WTC11 (cell line): ENCODE results near the gene DMXL2. TPM values are rescaled to one million over a fixed set of nuclear protein-coding genes. Genes with fewer than 3 reads are reported as not detected.

Experiments used
- ATAC-seq: fragments of 200-7000 bp; cut with Tn5 transposase; 2 replicates; pipeline ENCODE4 v1.10.0; 2021; ENCODE audit warnings: mild to moderate bottlenecking, moderate library complexity
- CTCF ChIA-PET: fragments of 300-600 bp; sonication (Branson Sonifier 250); formaldehyde crosslinking; loops from one replicate; lab custom pipeline; 2021; ENCODE audit warnings: antibody characterized with exemption; lab: Charles Lee
- POLR2A ChIA-PET: fragments of 350-600 bp; sonication (Branson Sonifier 250); formaldehyde crosslinking; loops from one replicate; lab custom pipeline; 2021; ENCODE audit warnings: antibody characterized with exemption; lab: Charles Lee
- DNase-seq: peaks from one replicate; pipeline ENCODE4 v3.0.0; 2021; ENCODE audit warnings: low spot score
- H3K27ac Mint-ChIP-seq: 2 replicates; pipeline ENCODE4 v1.8.0; 2021; ENCODE audit warnings: mixed read lengths
- H3K27me3 Mint-ChIP-seq: 2 replicates; pipeline ENCODE4 v1.8.0; 2021; ENCODE audit warnings: low read depth, mild to moderate bottlenecking, moderate library complexity, mixed read lengths
- H3K36me3 Mint-ChIP-seq: 2 replicates; pipeline ENCODE4 v1.8.0; 2021; ENCODE audit warnings: mixed read lengths
- H3K4me1 Mint-ChIP-seq: 2 replicates; pipeline ENCODE4 v1.8.0; 2022; ENCODE audit warnings: mixed read lengths
- H3K4me3 Mint-ChIP-seq: 2 replicates; pipeline ENCODE4 v1.8.0; 2021; ENCODE audit warnings: mild to moderate bottlenecking, moderate library complexity, mixed read lengths
- H3K9me3 Mint-ChIP-seq: 2 replicates; pipeline ENCODE4 v1.8.0; 2021; ENCODE audit warnings: mixed read lengths
- ATF1 ChIP-seq: sonication (generic); formaldehyde crosslinking; IDR thresholded peaks from 2 replicates; pipeline ENCODE4 v1.8.1; 2023; ENCODE audit warnings: mild to moderate bottlenecking, moderate library complexity, missing genetic modification reagents
- CBFB ChIP-seq: sonication (generic); formaldehyde crosslinking; IDR thresholded peaks from 2 replicates; pipeline ENCODE4 v1.8.1; 2022; ENCODE audit warnings: mild to moderate bottlenecking, low read depth, missing genetic modification reagents
- CREM ChIP-seq: sonication (generic); formaldehyde crosslinking; IDR thresholded peaks from 2 replicates; pipeline ENCODE4 v1.8.1; 2022; ENCODE audit warnings: mild to moderate bottlenecking, missing genetic modification reagents, moderate library complexity
- ELF4 ChIP-seq: sonication (generic); formaldehyde crosslinking; IDR thresholded peaks from 2 replicates; pipeline ENCODE4 v1.8.1; 2022; ENCODE audit warnings: low read depth, mild to moderate bottlenecking, moderate library complexity, missing genetic modification reagents
- NR1H2 ChIP-seq: sonication (generic); formaldehyde crosslinking; IDR thresholded peaks from 2 replicates; pipeline ENCODE4 v1.9.0; 2021; ENCODE audit warnings: mild to moderate bottlenecking, moderate library complexity, missing genetic modification reagents
- TEAD1 ChIP-seq: sonication (generic); formaldehyde crosslinking; IDR thresholded peaks from 2 replicates; pipeline ENCODE4 v1.8.0; 2022; ENCODE audit warnings: mild to moderate bottlenecking, missing genetic modification reagents
- TEAD4 ChIP-seq: sonication (generic); formaldehyde crosslinking; IDR thresholded peaks from 2 replicates; pipeline ENCODE4 v1.8.0; 2022; ENCODE audit warnings: mild to moderate bottlenecking, missing genetic modification reagents
- ZNF232 ChIP-seq: sonication (generic); formaldehyde crosslinking; IDR thresholded peaks from 2 replicates; pipeline ENCODE4 v1.8.0; 2022; ENCODE audit warnings: mild to moderate bottlenecking, missing genetic modification reagents
- ZNF416 ChIP-seq: fragments of 250-450 bp; sonication (Bioruptor Pico); IDR thresholded peaks from 2 replicates; pipeline ENCODE4 v1.9.0; 2021; ENCODE audit warnings: mild to moderate bottlenecking, inconsistent platforms
- total RNA-seq: library from RNA; stranded (reverse); gene quantifications from 3 replicates; pipeline ENCODE4 v1.2.3, GENCODE V29; 2021
- TF ChIP-seq, protein P1 (sequence below): fragments of 250-450 bp; sonication (Bioruptor Pico); IDR thresholded peaks from 2 replicates; pipeline ENCODE4 v1.9.0; 2021; ENCODE audit warnings: mild to moderate bottlenecking
- TF ChIP-seq, protein P2 (sequence below): sonication (generic); formaldehyde crosslinking; IDR thresholded peaks from 2 replicates; pipeline ENCODE4 v1.8.0; 2022; ENCODE audit warnings: mild to moderate bottlenecking, missing genetic modification reagents
- TF ChIP-seq, protein P3 (sequence below): sonication (generic); formaldehyde crosslinking; conservative IDR thresholded peaks from 2 replicates; pipeline ENCODE4 v1.8.1; 2022; ENCODE audit warnings: mild to moderate bottlenecking, missing genetic modification reagents
- TF ChIP-seq, protein P4 (sequence below): sonication (generic); formaldehyde crosslinking; IDR thresholded peaks from 2 replicates; pipeline ENCODE4 v1.8.1; 2022; ENCODE audit warnings: mild to moderate bottlenecking, moderate library complexity, missing genetic modification reagents
- TF ChIP-seq, protein P5 (sequence below): sonication (generic); formaldehyde crosslinking; IDR thresholded peaks from 2 replicates; pipeline ENCODE4 v1.8.0; 2022; ENCODE audit warnings: missing genetic modification reagents
- TF ChIP-seq, protein P6 (sequence below): sonication (generic); formaldehyde crosslinking; IDR thresholded peaks from 2 replicates; pipeline ENCODE4 v1.8.0; 2022; ENCODE audit warnings: mild to moderate bottlenecking, missing genetic modification reagents
- TF ChIP-seq, protein P7 (sequence below): sonication (generic); formaldehyde crosslinking; IDR thresholded peaks from 2 replicates; pipeline ENCODE4 v1.8.1; 2023; ENCODE audit warnings: mild to moderate bottlenecking, missing genetic modification reagents

Gene DMXL2
- total RNA-seq, 1 experiment from 2014 or later = 10.4 TPM

DNA sequence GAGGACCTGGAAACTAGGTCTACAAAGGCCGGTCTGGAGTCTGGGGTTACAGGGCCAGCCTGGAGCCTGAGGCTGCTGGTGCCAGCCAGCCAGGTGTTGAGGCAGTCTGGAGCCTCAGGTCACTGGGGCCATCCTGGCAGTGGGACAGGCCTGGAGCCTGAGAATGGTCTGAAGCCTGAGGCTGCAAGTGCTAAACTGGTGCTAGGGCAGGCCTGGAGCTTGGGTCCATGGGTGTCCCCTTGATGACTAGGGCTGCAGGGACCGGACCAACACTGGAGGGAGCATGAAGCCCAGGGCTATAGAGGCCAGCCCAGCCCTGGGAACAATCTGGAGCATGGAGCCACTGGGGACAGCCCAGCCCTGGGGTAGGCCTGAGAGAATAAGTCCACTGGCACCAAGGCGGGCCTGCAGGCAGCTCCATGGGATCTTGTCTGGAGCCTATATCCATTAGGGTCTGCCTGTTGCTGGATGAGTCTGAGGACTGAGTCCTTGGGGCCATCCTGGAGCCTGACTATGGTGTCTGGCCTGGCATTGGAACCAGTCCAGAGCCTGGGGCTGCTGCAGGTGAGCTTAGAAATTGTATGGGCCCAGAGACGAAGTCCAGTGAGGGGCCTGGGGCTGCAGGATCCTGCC lies 179.2 kb downstream of the DMXL2 start:
- DNase-seq (no peak), ATAC-seq (no peak)
- Mint-ChIP-seq H3K9me3 (peaks cover 5% of the 10 kb centered on the region; the same call in 1 of the 2 replicates), H3K27ac (no peak overlapping the region), H3K4me3 (no peak overlapping the region), H3K4me1 (no peaks in the 10 kb centered on the region), H3K27me3 (no peaks in the 10 kb centered on the region), H3K36me3 (no peaks in the 10 kb centered on the region)
- ChIA-PET CTCF (no interaction called here), POLR2A (no interaction called here)
- TF ChIP-seq CBFB (no peak), TEAD1 (CRISPR knock-in tag) (no peak), ATF1 (no peak), TEAD4 (CRISPR knock-in tag) (no peak), ZNF416 (no peak), ELF4 (CRISPR knock-in tag) (no peak)
- TF ChIP-seq, protein P1, sequence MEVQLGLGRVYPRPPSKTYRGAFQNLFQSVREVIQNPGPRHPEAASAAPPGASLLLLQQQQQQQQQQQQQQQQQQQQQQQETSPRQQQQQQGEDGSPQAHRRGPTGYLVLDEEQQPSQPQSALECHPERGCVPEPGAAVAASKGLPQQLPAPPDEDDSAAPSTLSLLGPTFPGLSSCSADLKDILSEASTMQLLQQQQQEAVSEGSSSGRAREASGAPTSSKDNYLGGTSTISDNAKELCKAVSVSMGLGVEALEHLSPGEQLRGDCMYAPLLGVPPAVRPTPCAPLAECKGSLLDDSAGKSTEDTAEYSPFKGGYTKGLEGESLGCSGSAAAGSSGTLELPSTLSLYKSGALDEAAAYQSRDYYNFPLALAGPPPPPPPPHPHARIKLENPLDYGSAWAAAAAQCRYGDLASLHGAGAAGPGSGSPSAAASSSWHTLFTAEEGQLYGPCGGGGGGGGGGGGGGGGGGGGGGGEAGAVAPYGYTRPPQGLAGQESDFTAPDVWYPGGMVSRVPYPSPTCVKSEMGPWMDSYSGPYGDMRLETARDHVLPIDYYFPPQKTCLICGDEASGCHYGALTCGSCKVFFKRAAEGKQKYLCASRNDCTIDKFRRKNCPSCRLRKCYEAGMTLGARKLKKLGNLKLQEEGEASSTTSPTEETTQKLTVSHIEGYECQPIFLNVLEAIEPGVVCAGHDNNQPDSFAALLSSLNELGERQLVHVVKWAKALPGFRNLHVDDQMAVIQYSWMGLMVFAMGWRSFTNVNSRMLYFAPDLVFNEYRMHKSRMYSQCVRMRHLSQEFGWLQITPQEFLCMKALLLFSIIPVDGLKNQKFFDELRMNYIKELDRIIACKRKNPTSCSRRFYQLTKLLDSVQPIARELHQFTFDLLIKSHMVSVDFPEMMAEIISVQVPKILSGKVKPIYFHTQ (CRISPR knock-in tag) = no peak
- TF ChIP-seq, protein P2, sequence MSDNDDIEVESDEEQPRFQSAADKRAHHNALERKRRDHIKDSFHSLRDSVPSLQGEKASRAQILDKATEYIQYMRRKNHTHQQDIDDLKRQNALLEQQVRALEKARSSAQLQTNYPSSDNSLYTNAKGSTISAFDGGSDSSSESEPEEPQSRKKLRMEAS = no peak
- TF ChIP-seq, protein P3, sequence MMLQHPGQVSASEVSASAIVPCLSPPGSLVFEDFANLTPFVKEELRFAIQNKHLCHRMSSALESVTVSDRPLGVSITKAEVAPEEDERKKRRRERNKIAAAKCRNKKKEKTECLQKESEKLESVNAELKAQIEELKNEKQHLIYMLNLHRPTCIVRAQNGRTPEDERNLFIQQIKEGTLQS (CRISPR knock-in tag) = no peak
- TF ChIP-seq, protein P4, sequence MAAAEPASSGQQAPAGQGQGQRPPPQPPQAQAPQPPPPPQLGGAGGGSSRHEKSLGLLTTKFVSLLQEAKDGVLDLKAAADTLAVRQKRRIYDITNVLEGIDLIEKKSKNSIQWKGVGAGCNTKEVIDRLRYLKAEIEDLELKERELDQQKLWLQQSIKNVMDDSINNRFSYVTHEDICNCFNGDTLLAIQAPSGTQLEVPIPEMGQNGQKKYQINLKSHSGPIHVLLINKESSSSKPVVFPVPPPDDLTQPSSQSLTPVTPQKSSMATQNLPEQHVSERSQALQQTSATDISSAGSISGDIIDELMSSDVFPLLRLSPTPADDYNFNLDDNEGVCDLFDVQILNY (CRISPR knock-in tag) = no peak
- TF ChIP-seq, protein P5, sequence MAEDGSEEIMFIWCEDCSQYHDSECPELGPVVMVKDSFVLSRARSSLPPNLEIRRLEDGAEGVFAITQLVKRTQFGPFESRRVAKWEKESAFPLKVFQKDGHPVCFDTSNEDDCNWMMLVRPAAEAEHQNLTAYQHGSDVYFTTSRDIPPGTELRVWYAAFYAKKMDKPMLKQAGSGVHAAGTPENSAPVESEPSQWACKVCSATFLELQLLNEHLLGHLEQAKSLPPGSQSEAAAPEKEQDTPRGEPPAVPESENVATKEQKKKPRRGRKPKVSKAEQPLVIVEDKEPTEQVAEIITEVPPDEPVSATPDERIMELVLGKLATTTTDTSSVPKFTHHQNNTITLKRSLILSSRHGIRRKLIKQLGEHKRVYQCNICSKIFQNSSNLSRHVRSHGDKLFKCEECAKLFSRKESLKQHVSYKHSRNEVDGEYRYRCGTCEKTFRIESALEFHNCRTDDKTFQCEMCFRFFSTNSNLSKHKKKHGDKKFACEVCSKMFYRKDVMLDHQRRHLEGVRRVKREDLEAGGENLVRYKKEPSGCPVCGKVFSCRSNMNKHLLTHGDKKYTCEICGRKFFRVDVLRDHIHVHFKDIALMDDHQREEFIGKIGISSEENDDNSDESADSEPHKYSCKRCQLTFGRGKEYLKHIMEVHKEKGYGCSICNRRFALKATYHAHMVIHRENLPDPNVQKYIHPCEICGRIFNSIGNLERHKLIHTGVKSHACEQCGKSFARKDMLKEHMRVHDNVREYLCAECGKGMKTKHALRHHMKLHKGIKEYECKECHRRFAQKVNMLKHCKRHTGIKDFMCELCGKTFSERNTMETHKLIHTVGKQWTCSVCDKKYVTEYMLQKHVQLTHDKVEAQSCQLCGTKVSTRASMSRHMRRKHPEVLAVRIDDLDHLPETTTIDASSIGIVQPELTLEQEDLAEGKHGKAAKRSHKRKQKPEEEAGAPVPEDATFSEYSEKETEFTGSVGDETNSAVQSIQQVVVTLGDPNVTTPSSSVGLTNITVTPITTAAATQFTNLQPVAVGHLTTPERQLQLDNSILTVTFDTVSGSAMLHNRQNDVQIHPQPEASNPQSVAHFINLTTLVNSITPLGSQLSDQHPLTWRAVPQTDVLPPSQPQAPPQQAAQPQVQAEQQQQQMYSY = no peak

DNA sequence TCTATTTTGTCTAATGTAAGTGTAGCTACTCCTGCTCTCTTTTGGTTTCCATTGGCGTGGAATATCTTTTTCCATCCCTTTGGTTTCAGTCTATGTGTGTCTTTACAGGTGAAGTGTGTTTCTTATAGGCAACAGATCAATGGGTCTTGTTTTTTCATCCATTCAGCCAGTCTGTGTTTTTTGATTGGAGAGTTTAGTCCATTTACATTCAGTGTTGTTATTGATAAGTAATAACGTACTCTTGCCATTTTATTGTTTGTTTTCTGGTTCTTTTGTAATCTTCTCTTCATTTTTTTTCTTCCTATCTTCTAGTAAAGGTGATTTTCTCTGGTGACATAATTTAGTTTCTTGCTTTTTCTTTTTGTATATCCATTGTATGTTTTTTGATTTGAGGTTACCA lies 184.0 kb downstream of the DMXL2 start:
- POLR2A ChIA-PET = no interaction called here
- CTCF ChIA-PET = no interaction called here
- no peaks in the 10 kb centered on the region for H3K36me3 Mint-ChIP-seq
- no peak overlapping the region for H3K4me3 Mint-ChIP-seq
- peaks cover 18% of the 10 kb centered on the region for H3K9me3 Mint-ChIP-seq
- no peak for DNase-seq
- H3K4me1 Mint-ChIP-seq = no peaks in the 10 kb centered on the region
- no peak overlapping the region for H3K27ac Mint-ChIP-seq
- ATAC-seq = no peak
- 0 out of 2 replicates have a peak, but pooled peaks cover 3% of the 10 kb centered on the region for H3K27me3 Mint-ChIP-seq
- no peak for TF ChIP-seq CREM (CRISPR knock-in tag)
- no peak for TF ChIP-seq ZNF232 (CRISPR knock-in tag)
- TF ChIP-seq, protein P6, sequence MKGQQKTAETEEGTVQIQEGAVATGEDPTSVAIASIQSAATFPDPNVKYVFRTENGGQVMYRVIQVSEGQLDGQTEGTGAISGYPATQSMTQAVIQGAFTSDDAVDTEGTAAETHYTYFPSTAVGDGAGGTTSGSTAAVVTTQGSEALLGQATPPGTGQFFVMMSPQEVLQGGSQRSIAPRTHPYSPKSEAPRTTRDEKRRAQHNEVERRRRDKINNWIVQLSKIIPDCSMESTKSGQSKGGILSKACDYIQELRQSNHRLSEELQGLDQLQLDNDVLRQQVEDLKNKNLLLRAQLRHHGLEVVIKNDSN (CRISPR knock-in tag) = no peak
- TF ChIP-seq NR1H2 = no peak
- TF ChIP-seq, protein P7, sequence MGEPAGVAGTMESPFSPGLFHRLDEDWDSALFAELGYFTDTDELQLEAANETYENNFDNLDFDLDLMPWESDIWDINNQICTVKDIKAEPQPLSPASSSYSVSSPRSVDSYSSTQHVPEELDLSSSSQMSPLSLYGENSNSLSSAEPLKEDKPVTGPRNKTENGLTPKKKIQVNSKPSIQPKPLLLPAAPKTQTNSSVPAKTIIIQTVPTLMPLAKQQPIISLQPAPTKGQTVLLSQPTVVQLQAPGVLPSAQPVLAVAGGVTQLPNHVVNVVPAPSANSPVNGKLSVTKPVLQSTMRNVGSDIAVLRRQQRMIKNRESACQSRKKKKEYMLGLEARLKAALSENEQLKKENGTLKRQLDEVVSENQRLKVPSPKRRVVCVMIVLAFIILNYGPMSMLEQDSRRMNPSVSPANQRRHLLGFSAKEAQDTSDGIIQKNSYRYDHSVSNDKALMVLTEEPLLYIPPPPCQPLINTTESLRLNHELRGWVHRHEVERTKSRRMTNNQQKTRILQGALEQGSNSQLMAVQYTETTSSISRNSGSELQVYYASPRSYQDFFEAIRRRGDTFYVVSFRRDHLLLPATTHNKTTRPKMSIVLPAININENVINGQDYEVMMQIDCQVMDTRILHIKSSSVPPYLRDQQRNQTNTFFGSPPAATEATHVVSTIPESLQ (CRISPR knock-in tag) = no peak
